Measurements from ENCODE around the gene C10orf53.

C10orf53 gene

DNA sequence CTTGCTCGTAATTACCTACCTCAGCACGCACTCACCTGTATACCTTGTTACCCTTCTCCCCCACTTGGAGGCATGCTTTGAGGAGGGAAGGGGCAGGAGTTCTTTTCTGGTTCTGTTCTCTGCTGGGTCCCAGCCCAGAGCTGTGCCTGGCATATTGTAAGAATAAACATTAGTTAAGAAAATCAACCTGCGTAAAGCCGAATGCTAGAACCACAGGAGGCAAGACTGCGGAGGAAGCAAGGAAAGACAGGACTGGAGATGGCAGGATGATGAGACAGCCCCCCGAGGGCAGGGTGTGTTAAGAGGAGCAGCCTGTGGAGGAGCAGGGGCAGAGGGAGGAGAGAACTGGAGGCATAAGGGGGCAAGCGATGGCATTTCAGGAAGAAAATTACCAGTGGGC, 9.5 kb downstream of the C10orf53 start:
- no peak overlapping the region for H3K4me3 ChIP-seq (replicated peaks; ENCODE audit: insufficient read depth, low read length)
- peaks cover 24% of the 10 kb centered on the region for H3K27me3 ChIP-seq (ENCODE audit: insufficient read depth, poor library complexity, severe bottlenecking)
- no peak for DNase-seq (ENCODE audit: low read depth in 1 of 2, low spot score in 1 of 2)
- TF ChIP-seq SPI1 (IDR thresholded peaks at IDR 0.05; ENCODE audit: borderline replicate concordance, low read depth) (no peak), GABPA (IDR thresholded peaks at IDR 0.05; ENCODE audit: low read depth) (no peak), REST (IDR thresholded peaks at IDR 0.05; ENCODE audit: insufficient replicate concordance, low read depth) (no peak), CTCF (IDR thresholded peaks at IDR 0.05; ENCODE audit: insufficient read depth, low read length) (no peak), POLR2AphosphoS5 (IDR thresholded peaks at IDR 0.05; ENCODE audit: low read depth) (no peak)
- H3K27ac ChIP-seq (replicated peaks): no peak overlapping the region

DNA sequence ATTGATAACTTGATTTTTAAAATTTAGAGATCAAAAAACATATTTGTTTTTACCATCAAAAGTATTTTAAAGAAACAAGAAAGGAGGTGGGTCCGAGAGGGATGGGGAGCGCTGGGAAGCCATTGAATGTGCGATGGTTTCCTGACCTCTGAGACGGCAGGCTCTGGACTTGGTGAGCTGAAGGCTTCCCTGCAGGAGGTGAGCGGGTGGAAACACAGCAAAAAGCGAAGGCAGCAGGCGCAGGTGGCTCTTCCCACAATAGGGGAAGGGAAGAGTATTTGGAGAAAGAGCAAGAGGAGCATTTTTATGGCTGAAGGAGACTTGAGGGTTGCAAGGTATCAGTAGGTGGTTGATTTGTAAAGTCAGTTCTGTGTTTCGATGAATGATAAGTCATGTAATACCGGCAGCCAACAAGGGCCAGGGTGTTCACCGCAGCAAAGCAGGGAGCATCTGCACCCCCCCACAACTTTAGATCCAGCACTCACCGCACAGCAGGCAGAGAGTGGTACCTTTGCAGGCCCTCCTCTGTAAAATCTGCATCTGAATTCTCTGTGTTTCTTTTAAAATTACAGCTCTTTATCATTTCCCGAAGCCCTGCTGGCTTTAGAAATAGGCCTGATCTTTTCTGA, 10.5 kb downstream of the C10orf53 start:
- no peak overlapping the region for H3K4me3 ChIP-seq (replicated peaks; ENCODE audit: insufficient read depth, low read length)
- TF ChIP-seq CTCF (IDR thresholded peaks at IDR 0.05; ENCODE audit: insufficient read depth, low read length) (no peak), REST (IDR thresholded peaks at IDR 0.05; ENCODE audit: insufficient replicate concordance, low read depth) (no peak), GABPA (IDR thresholded peaks at IDR 0.05; ENCODE audit: low read depth) (no peak), SPI1 (IDR thresholded peaks at IDR 0.05; ENCODE audit: borderline replicate concordance, low read depth) (no peak), POLR2AphosphoS5 (IDR thresholded peaks at IDR 0.05; ENCODE audit: low read depth) (no peak)
- H3K27me3 ChIP-seq (ENCODE audit: insufficient read depth, poor library complexity, severe bottlenecking): peaks cover 24% of the 10 kb centered on the region
- no peak overlapping the region for H3K27ac ChIP-seq (replicated peaks)
- no peak for DNase-seq (ENCODE audit: low read depth in 1 of 2, low spot score in 1 of 2)

DNA sequence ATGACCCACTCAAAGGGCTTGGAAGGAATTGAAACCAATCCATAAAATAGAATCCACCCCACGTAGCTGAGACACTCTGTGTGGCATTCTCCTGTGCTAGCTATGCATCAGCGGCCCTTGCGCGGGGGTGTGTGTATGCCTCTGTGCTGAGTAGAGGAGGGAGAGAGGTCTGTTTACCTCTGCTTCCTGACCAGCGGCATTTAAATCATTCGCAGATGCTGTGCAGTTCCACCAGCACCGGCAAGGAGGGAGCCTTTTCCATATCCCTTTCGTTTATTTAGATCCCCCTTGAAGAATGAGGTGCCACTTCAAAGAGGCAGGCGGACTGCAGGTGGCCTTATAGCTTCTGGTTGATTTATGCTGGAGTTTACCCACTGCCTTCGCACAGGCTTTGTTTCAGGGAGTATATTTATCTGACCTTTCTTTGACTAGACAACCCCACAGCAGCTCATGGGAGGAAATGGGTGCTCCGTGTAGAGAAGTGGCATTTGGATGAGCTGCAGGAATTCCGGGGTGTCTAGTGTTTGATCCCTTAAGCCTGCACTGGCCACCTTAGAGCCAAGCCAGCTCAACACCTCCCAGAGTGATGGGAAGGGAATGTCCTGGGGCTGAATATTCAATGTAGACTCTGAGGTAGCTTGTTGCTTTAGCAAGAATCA, 11.4 kb downstream of the C10orf53 start:
- TF ChIP-seq POLR2AphosphoS5 (IDR thresholded peaks at IDR 0.05; ENCODE audit: low read depth) (no peak), CTCF (IDR thresholded peaks at IDR 0.05; ENCODE audit: insufficient read depth, low read length) (no peak), GABPA (IDR thresholded peaks at IDR 0.05; ENCODE audit: low read depth) (no peak), REST (IDR thresholded peaks at IDR 0.05; ENCODE audit: insufficient replicate concordance, low read depth) (no peak), SPI1 (IDR thresholded peaks at IDR 0.05; ENCODE audit: borderline replicate concordance, low read depth) (no peak)
- no peak for DNase-seq (ENCODE audit: low read depth in 1 of 2, low spot score in 1 of 2)
- no peak overlapping the region for H3K4me3 ChIP-seq (replicated peaks; ENCODE audit: insufficient read depth, low read length)
- H3K27ac ChIP-seq (replicated peaks): no peak overlapping the region
- peaks cover 24% of the 10 kb centered on the region for H3K27me3 ChIP-seq (ENCODE audit: insufficient read depth, poor library complexity, severe bottlenecking)
